22Rv1 (cell line): ENCODE data around the gene FICD.
"Not testable (repeated sequence)": the region's sequence is repeated elsewhere in the genome, so short reads cannot be mapped to it uniquely, and the experiment has no call there.

Source experiments
- H3K27ac ChIP-seq: fragments of 450-650 bp; 2 replicates; pipeline ENCODE4 v1.5.1; 2017
- CTCF ChIP-seq: fragments of 450-650 bp; IDR thresholded peaks from 2 replicates; pipeline ENCODE4 v1.5.1; 2017; ENCODE audit warnings: mild to moderate bottlenecking
- ZFX ChIP-seq: fragments of 450-650 bp; IDR thresholded peaks from 2 replicates; pipeline ENCODE4 v1.6.1; 2017; ENCODE audit warnings: antibody characterized with exemption, borderline replicate concordance

Gene FICD

GRCh38 chr12:108542320-108542719 lies 27.2 kb downstream of the FICD start:
- H3K27ac ChIP-seq = no peak overlapping the region
- TF ChIP-seq ZFX (no peak), CTCF (no peak)

GRCh38 chr12:108543652-108544051 lies 28.6 kb downstream of the FICD start:
- no peak for TF ChIP-seq ZFX
- no peak for TF ChIP-seq CTCF
- H3K27ac ChIP-seq = no peak overlapping the region

GRCh38 chr12:108547686-108548085 lies 32.6 kb downstream of the FICD start:
- no peak overlapping the region for H3K27ac ChIP-seq
- TF ChIP-seq CTCF (no peak), ZFX (no peak)

- TF ChIP-seq CTCF (no peak), ZFX (no peak)
- no peak overlapping the region for H3K27ac ChIP-seq
Observed at GRCh38 chr12:108548954-108549521, 34.0 kb downstream of the FICD start.

- H3K27ac ChIP-seq = no peak overlapping the region
- TF ChIP-seq ZFX (no peak), CTCF (no peak)
Observed at GRCh38 chr12:108551535-108551934, 36.5 kb downstream of the FICD start.

- H3K27ac ChIP-seq = no peak overlapping the region
- TF ChIP-seq ZFX (no peak), CTCF (no peak)
Observed at GRCh38 chr12:108553799-108554198, 38.7 kb downstream of the FICD start.

- not testable (repeated sequence) for H3K27ac ChIP-seq
Observed at GRCh38 chr12:108555383-108555782, 40.3 kb downstream of the FICD start.

GRCh38 chr12:108559007-108559655 lies 44.1 kb downstream of the FICD start:
- no peak for TF ChIP-seq ZFX
- TF ChIP-seq CTCF = no peak
- no peak overlapping the region for H3K27ac ChIP-seq
